ENCODE data around the gene CTPS1.

CTPS1 gene, protein sequence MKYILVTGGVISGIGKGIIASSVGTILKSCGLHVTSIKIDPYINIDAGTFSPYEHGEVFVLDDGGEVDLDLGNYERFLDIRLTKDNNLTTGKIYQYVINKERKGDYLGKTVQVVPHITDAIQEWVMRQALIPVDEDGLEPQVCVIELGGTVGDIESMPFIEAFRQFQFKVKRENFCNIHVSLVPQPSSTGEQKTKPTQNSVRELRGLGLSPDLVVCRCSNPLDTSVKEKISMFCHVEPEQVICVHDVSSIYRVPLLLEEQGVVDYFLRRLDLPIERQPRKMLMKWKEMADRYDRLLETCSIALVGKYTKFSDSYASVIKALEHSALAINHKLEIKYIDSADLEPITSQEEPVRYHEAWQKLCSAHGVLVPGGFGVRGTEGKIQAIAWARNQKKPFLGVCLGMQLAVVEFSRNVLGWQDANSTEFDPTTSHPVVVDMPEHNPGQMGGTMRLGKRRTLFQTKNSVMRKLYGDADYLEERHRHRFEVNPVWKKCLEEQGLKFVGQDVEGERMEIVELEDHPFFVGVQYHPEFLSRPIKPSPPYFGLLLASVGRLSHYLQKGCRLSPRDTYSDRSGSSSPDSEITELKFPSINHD

DNA sequence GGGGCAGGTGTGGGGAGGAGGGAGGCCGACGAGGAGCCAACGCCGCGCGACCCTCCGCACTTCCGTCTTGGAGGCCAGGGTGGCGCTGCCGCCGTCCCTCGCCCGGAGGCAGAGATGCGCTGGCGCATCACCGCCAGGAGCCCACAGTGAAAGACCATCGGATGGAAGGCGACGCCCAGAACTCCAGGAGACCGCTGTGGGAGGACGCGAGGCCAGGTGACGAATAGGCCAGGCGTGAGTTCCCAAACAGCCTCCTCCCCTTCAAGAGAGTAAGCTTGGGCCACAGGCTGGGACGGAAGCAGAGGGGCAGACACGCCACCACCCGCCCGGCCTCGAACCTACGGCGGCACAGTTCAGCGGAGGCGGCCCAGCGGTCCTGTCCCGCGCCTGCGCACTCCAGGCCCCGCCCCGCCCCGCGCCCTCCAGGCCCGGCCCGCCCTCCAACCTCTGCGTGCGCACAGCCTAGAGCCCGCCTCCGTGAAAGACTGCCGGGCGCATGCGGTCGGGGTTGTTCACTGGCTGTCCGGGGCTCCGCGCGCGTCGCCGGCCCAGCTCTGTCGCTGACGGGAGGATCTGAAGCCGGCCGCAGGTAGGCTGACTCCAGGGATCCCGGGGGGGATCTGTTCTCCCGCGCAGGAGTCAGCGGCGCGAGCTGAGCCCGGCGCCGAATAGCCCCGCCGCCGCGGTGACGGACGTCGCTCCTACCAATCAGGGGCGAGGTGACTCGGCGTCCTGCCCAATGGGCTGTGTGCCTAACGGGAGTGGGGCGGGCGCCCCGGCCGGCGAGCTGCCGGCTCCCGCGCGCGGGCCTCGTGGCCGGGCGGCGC is at the start of gene CTPS1:
CTPS1 (plus strand) TSS at position 456 of the 827 bp plus-strand sequence. CDS start 3,595 bp downstream, outside the sequence.
- peak within 1 kb of the TSS; percentile 68 for H3K4me3 ChIP-seq (ENCODE audit: low read depth, low read length)

DNA sequence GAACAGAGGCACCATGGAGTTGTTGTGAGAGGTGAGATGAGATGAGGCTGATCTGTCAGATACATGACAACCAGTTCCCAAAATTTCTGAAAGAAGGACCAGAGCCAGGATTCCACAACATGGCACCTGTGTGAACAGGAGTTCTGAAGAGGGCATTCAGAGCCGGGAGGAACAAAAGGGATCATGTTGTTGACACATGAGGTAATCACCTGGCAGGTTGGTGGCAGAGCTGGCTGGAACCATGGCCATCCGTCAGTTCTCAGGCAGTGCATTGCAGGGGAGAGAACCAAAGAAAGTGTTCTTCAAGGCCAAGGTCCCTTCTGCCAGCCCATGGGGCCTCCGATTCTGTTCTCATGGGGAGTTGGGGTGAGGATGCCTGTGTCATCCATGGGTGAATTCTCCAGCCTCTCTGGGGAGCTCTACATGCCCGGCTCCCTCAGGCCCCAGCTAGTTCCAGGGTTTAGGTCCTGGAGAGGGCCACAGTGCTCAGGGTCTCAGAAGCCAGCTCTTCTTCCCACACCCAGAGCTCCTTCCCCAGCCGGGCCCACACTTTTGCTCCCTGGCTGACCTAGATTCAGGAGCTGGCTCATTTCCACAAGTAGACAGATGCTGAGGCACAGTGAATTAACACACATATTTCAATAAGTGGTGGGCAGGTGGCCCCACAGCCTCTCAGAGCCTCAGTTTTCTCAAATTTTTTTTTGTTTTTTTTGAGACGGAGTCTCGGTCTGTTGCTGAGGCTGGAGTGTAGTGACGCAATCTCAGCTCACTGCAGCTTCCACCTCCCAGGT is 49.1 kb upstream of the CTPS1 start:
- H3K4me3 ChIP-seq (ENCODE audit: low read depth, low read length): no peak overlapping the region

DNA sequence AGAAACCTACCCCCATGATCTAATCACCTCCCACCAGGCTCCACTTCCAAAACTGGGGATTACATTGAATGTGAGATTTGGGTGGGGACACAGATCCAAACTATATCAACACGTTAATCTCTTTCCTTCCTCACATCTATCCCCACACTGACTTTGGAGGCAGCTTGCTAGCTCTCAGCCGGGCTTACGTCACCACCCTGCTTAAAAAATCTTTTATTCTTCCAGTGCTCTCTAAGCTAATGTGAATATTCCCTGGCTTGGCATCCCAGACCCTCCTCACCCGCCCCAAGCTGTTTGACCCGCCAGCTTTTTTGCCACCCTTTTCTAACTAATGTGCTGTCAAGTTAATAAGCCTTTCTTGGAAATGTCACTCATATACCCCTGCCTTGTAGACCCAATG is 47.9 kb upstream of the CTPS1 start:
- H3K4me3 ChIP-seq (ENCODE audit: low read depth, low read length): no peak overlapping the region

DNA sequence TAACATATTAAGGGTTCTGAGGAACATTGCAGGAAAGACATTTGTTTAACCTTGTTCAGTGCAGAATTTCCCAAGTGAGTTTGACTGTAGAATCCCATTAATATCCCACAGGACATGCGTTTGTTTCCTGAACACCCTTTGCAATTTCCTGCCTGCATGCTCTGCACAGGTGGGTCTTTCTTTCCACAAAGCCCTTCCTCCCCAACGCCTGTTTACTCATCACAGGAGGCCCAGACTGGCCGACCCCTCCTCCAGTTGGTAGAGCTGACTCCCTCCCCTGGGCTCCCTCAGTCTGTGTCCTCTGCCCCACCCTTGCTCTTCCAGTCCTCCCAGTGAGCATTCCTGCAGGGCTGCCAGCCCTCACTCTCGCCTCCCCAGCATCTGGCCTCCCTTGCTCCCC is 47.5 kb upstream of the CTPS1 start:
- H3K4me3 ChIP-seq (ENCODE audit: low read depth, low read length): no peak overlapping the region

DNA sequence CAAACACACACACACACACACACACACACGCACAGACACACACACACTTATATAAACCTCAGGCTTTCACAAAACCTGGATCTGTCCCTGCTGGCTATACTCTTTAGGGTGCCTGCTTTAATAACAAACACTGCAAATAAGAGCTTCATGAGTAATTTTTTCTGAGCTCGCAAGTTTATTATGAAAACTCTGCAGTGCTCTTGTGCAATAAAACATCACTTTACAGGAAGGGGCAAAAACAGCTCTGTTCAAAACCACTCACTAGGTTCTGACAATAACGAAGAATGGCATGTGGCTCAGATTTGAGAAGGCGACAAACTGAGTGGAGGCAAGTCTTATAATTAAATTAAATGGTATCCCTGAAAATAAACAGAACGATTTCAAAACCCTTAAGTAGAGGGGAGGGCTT is 42.6 kb upstream of the CTPS1 start:
- H3K4me3 ChIP-seq (ENCODE audit: low read depth, low read length): no peak overlapping the region

DNA sequence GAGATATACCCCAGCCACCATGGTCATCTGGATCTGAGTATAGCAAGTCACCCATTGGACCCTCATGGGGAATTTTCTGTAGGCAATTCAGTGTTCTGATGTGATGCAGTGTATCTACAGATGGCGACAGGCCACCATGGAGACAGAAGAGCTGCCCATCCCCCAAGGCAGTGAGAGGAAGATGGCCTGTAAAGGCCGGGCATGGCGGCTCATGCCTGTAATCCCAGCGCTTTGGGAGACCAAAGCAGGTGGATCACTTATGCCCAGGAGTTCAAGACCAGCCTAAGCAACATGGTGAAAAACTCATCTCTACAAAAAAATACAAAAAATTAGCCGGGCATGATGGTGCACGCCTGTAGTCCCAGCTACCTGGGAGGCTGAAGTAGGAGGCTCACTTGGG is 41.1 kb upstream of the CTPS1 start:
- no peak overlapping the region for H3K4me3 ChIP-seq (ENCODE audit: low read depth, low read length)

DNA sequence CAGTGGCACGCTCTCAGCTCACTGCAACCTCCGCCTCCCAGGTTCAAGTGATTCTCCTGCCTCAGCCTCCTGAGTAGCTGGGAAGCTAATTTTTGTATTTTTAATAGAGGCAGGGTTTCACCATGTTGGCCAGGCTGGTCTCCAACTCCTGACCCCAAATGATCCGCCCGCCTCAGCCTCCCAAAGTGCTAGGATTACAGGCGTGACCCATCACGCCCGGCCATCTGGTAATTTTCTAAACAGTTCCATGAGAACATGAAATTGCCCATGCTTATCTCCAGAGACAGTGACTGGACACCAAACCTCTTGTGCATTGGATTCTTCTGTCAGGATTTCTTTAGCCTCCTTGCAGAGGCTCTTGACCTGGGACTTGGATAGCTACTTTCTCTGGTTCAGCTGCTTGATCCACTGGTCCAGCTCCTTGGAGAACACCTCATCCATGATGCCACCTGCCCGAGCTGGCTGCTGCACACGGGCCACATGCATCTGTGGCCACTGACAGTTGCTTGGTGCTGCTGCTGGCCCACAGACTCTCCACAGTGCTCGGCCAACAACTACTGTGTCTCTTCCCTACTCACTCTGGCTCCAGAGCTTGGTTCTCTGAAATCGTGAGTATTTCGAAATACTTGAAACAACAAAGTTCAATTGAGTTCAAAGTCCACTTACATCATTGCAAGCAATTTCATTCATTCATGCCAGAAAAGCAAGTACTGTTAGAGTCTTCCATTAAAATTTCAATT is 40.0 kb upstream of the CTPS1 start:
- no peak overlapping the region for H3K4me3 ChIP-seq (ENCODE audit: low read depth, low read length)

DNA sequence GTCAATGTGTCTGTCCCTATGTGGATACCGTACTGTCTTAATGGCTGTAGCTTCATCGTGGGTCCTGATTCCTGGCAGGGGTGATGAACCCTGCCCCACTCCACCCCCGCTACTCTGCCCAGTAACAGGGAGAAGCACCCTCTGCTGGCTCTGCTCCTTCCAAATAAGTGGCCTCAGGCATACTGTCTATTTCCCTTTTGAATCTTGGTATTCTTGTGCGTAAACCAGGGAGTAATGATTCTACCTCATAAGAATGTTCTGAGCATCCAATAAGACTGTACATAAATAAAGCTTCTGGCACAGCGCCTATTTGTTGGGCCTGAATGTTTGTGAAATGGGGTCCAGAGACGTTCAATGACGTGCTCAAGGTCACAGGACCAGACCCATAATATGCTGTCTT is 35.2 kb upstream of the CTPS1 start:
- no peak overlapping the region for H3K4me3 ChIP-seq (ENCODE audit: low read depth, low read length)

DNA sequence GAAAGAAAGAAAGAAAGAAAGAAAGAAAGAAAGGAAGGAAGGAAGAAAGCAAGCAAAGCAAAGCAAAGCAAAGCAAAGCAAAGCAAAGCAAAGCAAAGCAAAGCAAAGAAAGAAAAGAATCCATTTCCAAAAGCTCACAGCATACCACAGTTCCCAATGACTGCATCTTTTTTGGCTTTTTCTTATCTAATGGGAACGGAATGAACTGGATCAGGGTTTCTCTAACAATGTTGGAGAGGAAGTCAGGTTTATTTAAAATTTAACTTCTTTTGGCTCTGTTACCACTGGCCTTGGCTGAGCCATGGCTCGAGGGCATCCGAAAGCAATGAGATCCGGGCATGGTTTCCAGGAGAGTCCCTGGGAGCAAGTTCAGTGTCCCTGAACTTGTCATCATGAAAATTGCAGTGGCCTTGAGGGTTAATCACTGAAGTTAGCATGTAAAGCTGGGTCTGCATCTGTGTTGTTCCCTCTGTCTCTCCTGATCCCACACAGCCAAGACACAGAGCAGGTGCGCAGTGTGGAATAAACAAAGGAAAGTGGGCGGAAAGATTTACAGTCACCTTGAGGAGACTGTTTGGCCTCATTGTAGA is 34.6 kb upstream of the CTPS1 start:
- H3K4me3 ChIP-seq (ENCODE audit: low read depth, low read length): no peak overlapping the region

DNA sequence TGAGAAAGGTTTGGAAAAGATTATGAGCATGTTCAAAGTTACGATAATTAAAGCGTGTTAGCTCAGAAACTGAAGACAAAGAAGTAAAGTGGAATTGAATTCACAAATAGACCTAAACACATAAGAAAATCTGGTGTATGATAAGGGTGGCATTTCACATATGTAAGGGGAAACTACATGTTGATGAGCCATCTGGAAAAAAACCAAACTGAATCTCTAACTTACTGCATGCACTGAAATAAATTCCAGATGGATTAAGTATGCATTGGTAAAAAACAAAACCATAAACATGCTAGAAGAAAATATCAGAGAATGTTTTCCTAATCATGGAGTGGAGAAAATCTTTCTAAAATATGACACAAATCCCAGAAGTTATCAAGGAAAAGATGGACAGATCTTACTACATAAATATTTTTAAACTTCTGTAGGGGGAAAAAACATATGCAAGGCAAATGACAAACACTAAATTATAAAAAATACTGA is 34.0 kb upstream of the CTPS1 start:
- no peak overlapping the region for H3K4me3 ChIP-seq (ENCODE audit: low read depth, low read length)

DNA sequence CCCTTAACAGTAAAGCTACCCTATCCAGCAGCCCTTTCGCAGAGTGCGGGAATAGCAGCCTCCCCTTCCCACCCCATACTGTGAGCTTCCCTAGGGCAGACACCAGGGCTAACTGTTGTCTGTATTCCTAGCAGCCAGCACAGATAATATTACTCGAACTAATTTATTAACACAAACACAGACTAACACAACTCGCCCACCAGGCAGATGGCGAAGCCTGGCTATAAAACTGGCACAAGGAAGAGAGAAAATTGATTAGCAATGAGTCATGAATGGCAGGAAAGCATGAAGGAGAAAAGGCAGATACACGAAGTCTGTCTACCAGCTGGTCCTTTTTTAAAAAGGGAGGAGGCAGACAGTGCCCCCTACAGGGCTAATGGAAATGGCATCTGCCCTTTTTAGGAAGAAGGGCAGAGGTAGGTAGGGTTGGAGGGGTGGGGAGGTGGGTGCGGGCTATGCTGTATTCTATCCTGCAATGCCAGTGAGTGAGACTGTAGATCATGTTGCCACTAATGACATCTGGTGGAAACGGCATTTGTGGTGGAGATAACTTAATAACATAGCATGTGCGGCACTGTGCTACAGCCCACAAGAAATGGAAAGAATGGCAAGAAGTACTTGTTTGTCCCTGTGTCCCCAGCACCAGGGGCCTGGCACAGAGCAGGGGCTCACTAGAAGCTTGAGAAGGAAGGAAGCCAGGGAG is 30.6 kb upstream of the CTPS1 start:
- no peak overlapping the region for H3K4me3 ChIP-seq (ENCODE audit: low read depth, low read length)

DNA sequence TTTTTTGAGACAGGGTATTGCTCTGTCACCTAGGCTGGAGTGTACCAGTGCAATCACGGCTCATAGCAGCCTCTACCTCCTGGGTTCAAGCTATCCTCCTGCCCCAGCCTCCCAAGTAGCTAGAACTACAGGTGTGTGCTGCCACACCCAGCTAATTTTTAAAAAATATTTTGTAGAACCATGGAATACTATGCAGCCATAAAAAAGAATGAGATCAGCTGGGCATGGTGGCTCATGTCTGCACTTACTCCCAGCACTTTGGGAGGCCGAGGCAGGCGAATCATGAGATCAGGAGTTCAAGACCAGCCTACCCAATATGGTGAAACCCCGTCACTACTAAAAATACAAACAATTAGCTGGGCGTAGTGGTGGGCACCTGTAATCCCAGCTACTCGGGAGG is 29.9 kb upstream of the CTPS1 start:
- no peak overlapping the region for H3K4me3 ChIP-seq (ENCODE audit: low read depth, low read length)

DNA sequence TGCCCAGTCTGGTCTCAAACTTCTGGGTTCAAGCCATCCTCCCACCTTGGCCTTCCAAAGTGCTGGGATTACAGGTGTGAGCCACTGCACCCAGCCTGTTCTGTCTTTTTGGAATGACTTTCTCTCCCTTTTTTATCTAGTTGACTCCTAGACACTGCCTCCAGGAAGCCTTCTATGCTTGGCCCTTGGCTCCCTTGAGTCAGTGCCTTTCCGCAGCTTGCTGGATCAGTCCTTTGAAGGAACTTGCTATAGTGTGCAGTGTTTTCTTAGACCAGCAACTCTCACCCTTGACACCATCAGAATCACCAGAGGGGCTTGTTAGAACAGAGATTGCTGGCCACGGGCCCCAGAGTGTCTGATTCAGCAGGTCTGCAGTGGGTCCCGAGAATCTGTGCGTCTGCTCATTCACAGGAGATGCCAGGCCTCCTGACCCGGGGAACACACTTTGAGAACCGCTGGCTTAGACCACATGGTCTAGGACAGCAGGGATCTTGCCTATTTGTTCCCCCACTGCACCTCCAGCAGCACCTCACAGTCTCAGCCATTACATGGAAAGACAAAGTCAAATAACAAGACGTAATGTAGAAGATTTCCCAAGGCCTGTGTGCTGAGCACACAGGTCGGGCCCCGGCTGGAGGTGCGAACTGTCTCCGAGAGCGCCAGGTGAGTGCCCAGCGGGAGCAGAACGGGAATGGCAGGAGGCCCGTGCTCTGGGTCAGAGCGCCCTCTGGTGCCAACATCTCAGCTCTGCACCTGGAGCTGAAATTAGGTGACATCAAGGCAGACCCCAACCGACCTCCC is 27.4 kb upstream of the CTPS1 start:
- H3K4me3 ChIP-seq (ENCODE audit: low read depth, low read length): no peak overlapping the region

DNA sequence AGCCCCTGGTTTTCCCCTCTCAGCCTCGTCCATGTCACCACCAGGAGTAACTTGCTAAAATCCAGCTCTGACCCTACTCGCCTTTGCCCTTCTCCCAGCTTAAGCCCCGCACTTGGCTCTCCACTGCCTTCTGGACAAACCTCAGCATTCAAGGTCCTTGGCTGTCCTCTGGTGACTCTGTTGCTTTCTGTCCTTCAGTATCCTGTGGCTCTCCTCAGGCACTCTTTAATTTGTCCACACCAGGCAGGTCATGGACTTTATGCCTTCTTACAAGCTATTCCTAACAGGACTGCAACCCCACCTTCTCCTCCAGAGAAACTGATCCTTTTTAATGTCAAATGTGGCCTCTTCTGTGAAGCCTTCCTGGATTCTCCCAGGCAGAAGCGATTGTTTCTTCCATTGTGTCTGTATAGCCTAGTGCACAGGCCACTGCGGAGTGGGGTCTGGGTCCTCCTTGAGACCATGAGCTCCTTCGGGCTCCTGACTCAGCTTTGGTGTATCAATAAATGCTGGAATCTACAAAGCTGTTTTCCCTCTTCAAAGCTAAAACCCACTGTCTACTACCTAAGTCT is 26.7 kb upstream of the CTPS1 start:
- no peak overlapping the region for H3K4me3 ChIP-seq (ENCODE audit: low read depth, low read length)

DNA sequence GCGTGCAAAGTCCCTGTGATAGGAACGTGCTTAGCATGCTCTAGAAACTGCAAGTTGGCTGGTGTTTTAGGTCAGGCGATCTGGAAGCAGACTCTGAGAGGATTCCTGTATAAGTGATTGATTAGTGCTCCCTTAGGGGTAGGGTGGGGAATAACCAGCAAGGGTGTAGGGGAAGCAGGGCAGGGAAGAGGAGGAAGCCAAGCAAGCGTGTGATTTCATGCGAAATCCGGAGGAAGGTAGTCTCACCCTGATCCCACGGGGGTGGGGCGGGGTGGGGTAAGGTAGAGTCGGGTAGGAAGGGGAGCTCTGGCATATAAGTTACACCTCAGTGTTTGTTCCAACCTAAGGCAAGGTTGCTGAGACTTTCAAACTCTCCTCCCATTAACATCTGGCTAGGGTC is 24.9 kb upstream of the CTPS1 start:
- no peak overlapping the region for H3K4me3 ChIP-seq (ENCODE audit: low read depth, low read length)

DNA sequence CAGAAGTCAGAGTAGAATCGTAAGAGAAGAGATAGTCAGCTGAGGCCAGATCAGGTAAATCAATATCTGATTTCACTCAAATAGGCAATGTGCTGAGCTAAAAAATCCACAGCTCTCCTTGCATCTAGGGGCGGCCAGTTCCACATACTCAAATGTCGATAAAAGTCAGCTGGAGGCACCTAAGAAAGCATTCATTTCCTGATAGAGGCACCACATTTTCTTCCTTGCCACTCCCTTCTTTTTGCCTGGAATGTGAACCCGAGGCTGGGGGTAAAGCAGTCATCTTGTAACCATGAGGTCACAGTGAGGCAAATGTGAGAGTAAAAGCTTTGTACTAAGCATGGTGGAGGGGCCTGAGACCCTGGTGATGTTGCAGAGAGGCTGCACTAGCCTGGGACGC is 24.2 kb upstream of the CTPS1 start:
- H3K4me3 ChIP-seq (ENCODE audit: low read depth, low read length): no peak overlapping the region

DNA sequence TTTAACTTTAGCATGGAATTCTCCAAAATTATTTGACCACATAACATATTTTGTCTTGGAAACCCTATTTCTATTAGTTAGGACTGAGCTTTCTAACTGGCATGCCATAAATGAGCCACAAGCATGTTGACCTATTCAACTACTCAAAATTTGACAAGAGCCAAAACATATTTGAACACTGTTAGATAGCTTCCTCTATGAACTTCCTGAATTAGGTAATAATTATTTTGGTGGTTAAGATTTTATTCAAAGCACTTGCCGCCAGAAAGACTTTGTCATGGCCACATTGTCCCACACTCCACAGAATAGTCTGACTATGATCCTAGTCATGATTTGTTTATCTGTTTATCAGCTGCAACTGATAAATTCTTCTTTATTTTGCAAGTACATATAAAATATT is 23.1 kb upstream of the CTPS1 start:
- H3K4me3 ChIP-seq (ENCODE audit: low read depth, low read length): no peak overlapping the region

DNA sequence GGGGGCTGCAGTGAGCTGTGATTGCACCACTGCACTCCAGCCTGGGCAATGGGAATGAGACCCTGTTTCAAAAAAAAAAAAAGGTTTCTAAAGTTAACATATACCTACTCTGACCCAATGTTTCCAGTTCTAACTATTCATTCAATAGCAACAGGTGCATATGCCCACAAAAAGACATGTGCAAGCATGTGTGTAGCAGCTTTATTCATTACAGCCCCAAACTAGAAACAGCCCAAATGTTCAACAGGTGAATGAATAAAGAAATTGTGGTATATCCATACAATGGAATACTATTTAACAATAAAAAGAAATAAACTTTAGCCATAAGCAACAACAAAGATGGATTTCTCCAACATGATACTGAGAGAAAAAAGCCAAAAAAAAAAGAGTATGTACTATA is 21.3 kb upstream of the CTPS1 start:
- no peak overlapping the region for H3K4me3 ChIP-seq (ENCODE audit: low read depth, low read length)
